Activated naive CD4-positive, alpha-beta T cell treated with anti-CD3 and anti-CD28 coated beads for 36 hours (primary cell): ENCODE measurements around the gene MAPK11. TPM values are rescaled to one million over a fixed set of nuclear protein-coding genes. Genes with fewer than 3 reads are reported as not detected.

ENCODE experiments used
- CTCF ChIA-PET: fragments of 350-600 bp; sonication (Branson Sonifier 250); formaldehyde crosslinking; loops from one replicate; lab custom pipeline; 2021; ENCODE audit warnings: antibody characterized with exemption; lab: Charles Lee
- DNase-seq: peaks from one replicate; pipeline ENCODE4 v3.0.0-alpha.2; 2020
- H3K27ac Mint-ChIP-seq: one replicate; pipeline ENCODE4 v1.8.0; 2021; ENCODE audit warnings: mild to moderate bottlenecking, mixed read lengths
- H3K27me3 Mint-ChIP-seq: one replicate; pipeline ENCODE4 v1.8.0; 2021; ENCODE audit warnings: low read depth, mixed read lengths
- H3K36me3 Mint-ChIP-seq: one replicate; pipeline ENCODE4 v1.8.0; 2021; ENCODE audit warnings: low read depth, mixed read lengths
- H3K4me1 Mint-ChIP-seq: one replicate; pipeline ENCODE4 v1.8.0; 2021; ENCODE audit warnings: low read depth, mixed read lengths
- H3K4me3 Mint-ChIP-seq: one replicate; pipeline ENCODE4 v1.8.0; 2021; ENCODE audit warnings: mild to moderate bottlenecking, moderate library complexity, mixed read lengths
- H3K9me3 Mint-ChIP-seq: one replicate; pipeline ENCODE4 v1.8.0; 2021; ENCODE audit warnings: mixed read lengths
- intact Hi-C: fragments of 100-400 bp; cut with micrococcal nuclease; formaldehyde crosslinking; loops from one replicate; pipeline ENCODE4 v1.15.1; 2023
- total RNA-seq, 2 experiments: library from RNA; stranded (reverse); gene quantifications; one replicate each; pipeline ENCODE4 v1.2.3, GENCODE V29; 2021

The MAPK11 gene
- total RNA-seq, 2 experiments from 2014 or later = 17.5 to 17.9 TPM

GRCh38 chr22:50286701-50287318 is 16.6 kb upstream of the MAPK11 start:
- Mint-ChIP-seq H3K27ac (no peak overlapping the region), H3K9me3 (no peaks in the 10 kb centered on the region), H3K4me1 (no peaks in the 10 kb centered on the region), H3K36me3 (no peaks in the 10 kb centered on the region), H3K27me3 (peaks cover 3% of the 10 kb centered on the region), H3K4me3 (no peak overlapping the region)
- CTCF ChIA-PET = no interaction called here
- intact Hi-C loops = no loop called here
- DNase-seq = no peak

- Mint-ChIP-seq H3K27ac (no peak overlapping the region), H3K9me3 (no peaks in the 10 kb centered on the region), H3K4me1 (no peaks in the 10 kb centered on the region), H3K27me3 (no peaks in the 10 kb centered on the region), H3K4me3 (no peak overlapping the region), H3K36me3 (no peaks in the 10 kb centered on the region)
- intact Hi-C loops = no loop called here
- no peak for DNase-seq
- CTCF ChIA-PET = interaction anchor here (0.9 kb wide), 1 partner anchor 34 kb away, joined by 3 read pairs; no protein-coding TSS in a partner anchor
These were observed 16.1 kb upstream of the MAPK11 start for GRCh38 chr22:50286275-50286674.

- no peak overlapping the region for H3K27ac Mint-ChIP-seq
- no peak overlapping the region for H3K4me3 Mint-ChIP-seq
- CTCF ChIA-PET = interaction anchor here (0.9 kb wide), 1 partner anchor 34 kb away, joined by 3 read pairs; no protein-coding TSS in a partner anchor
- no peaks in the 10 kb centered on the region for H3K36me3 Mint-ChIP-seq
- no peaks in the 10 kb centered on the region for H3K4me1 Mint-ChIP-seq
- DNase-seq = no peak
- intact Hi-C loops = no loop called here
- no peaks in the 10 kb centered on the region for H3K27me3 Mint-ChIP-seq
- H3K9me3 Mint-ChIP-seq = no peaks in the 10 kb centered on the region
These were observed 15.5 kb upstream of the MAPK11 start for GRCh38 chr22:50285568-50286229.

DNA sequence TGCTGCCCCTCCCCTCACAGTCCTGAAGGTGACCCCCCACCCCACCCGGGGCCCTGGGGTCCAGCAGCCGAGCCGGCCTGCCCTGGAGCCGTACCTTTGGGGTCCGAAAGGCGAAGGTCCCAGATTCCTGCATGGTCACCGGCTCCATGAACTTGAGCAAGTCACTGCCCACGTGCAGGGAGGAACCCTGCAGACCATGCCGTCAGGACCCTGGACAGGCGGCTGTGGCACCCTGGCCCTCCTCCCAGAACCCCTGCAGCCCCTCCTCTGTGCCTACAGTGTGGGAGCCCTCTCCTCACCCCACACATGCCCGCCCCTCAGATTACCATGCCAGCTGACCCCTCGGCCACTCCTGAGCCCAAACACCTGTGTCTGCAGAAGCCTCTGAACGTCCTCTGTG is 14.3 kb upstream of the MAPK11 start:
- no peaks in the 10 kb centered on the region for H3K9me3 Mint-ChIP-seq
- CTCF ChIA-PET = no interaction called here
- intact Hi-C loops = no loop called here
- DNase-seq = no peak
- H3K27me3 Mint-ChIP-seq = no peaks in the 10 kb centered on the region
- no peaks in the 10 kb centered on the region for H3K4me1 Mint-ChIP-seq
- no peaks in the 10 kb centered on the region for H3K36me3 Mint-ChIP-seq
- H3K27ac Mint-ChIP-seq = no peak overlapping the region
- H3K4me3 Mint-ChIP-seq = no peak overlapping the region

GRCh38 chr22:50283821-50284220 is 13.6 kb upstream of the MAPK11 start:
- H3K4me1 Mint-ChIP-seq = no peaks in the 10 kb centered on the region
- no peaks in the 10 kb centered on the region for H3K27me3 Mint-ChIP-seq
- intact Hi-C loops = no loop called here
- no peaks in the 10 kb centered on the region for H3K36me3 Mint-ChIP-seq
- DNase-seq = no peak
- no peaks in the 10 kb centered on the region for H3K9me3 Mint-ChIP-seq
- H3K4me3 Mint-ChIP-seq = no peak overlapping the region
- CTCF ChIA-PET = no interaction called here
- H3K27ac Mint-ChIP-seq = no peak overlapping the region

DNA sequence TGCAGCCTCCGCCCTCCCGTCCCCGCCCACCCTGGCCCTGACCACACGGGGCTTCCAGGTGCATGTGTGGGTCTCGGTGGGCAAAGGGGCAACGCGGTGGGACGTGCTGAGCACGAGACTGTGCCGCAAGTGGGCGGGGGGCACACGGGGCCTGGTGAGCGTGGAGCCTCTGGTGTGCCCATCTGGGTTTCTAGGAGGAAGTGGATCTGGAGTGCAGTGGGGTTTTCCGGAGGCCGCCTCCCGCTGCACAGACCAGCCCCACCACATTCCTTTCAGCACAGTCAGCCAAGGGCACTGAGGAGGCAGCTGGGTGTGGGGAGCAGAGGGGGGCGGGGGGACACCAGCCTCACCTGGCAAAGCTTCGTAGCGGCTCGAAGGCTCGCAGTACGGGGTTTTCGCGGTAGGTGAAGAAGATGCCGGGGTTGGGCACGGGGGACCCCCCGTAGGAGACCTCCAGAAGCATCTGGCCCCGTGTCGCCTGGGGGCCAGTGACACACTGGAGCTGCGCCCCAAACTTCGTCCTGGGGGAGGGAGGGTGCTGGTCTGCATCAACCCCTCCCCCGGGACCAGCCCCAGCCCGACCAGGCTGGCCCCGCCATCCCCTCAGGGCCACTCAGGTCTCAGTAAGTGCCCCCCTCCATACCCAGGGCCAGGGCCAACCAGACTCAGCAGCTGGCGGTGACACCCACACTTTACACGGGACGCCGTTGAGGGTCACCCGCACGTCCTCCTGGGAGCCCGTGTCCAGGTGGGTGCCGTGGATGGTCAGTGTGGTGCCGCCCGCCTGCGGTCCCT is 12.4 kb upstream of the MAPK11 start:
- Mint-ChIP-seq H3K4me1 (no peaks in the 10 kb centered on the region), H3K36me3 (no peaks in the 10 kb centered on the region), H3K27ac (no peak overlapping the region), H3K27me3 (no peaks in the 10 kb centered on the region), H3K9me3 (no peaks in the 10 kb centered on the region), H3K4me3 (no peak overlapping the region)
- no peak for DNase-seq
- intact Hi-C loops = no loop called here
- CTCF ChIA-PET = no interaction called here

DNA sequence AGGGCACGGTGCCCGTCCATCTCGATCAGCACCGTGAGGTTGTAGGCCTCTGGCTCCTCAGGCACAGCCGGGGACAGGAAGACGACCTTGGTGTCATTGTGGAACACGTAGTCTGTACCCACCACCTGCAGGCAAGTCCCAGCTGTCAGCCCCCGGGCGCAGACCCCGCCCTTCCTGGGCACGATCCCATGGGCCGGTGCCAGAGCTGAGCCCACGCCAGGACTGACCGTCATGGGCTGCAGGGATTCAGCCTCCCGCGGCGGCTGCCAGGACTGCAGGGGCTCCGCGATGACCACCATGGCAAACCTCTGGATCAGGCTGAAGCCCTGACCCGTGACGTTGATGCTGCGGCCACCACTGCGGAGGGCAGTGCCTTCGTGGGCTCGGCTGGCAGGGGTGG is 11.8 kb upstream of the MAPK11 start:
- H3K4me1 Mint-ChIP-seq = no peaks in the 10 kb centered on the region
- CTCF ChIA-PET = no interaction called here
- H3K9me3 Mint-ChIP-seq = no peaks in the 10 kb centered on the region

GRCh38 chr22:50281384-50281760 is 11.2 kb upstream of the MAPK11 start:
- no peak overlapping the region for H3K4me3 Mint-ChIP-seq
- H3K9me3 Mint-ChIP-seq = no peaks in the 10 kb centered on the region
- no peaks in the 10 kb centered on the region for H3K4me1 Mint-ChIP-seq
- CTCF ChIA-PET = no interaction called here
- intact Hi-C loops = no loop called here
- DNase-seq = no peak
- H3K27me3 Mint-ChIP-seq = no peaks in the 10 kb centered on the region
- H3K27ac Mint-ChIP-seq = no peak overlapping the region
- no peaks in the 10 kb centered on the region for H3K36me3 Mint-ChIP-seq

More for the DNA sequence above, 11.8 kb upstream of the MAPK11 start:
- intact Hi-C loops = no loop called here
- H3K27me3 Mint-ChIP-seq = no peaks in the 10 kb centered on the region
- H3K4me3 Mint-ChIP-seq = no peak overlapping the region
- H3K27ac Mint-ChIP-seq = no peak overlapping the region
- no peak for DNase-seq
- H3K36me3 Mint-ChIP-seq = no peaks in the 10 kb centered on the region

DNA sequence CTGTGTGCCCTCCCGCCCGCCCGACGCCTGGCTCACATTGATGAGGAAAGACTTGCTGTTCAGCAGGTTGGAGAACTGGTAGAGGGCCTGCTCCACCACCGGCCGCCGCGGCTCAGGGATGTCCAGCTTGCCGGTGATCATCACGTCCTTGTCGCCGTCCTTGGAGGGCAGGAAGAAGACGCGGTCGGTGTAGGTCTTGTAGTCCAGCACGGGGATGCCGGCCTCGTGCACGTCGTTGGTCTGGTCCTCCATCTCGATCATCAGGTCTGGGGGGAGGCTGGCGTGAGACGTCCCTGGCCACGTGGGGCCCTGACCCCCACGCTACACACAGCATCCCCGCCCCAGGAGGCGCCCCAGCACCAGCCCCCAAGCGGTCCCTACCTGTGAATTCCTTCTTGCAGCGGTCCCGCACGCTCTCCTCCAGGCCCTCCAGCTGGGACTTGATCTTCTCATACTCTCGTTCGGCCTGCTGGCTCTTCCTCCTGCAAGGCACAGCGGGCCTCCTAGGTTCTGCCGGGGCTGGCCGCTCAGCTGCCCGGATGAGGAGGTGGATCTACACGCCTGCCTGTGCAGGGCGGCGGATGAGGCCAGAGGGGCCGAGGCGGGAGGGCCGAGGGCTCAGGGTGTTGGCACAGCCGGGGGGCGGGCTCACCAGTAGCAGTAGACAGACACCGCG is 10.7 kb upstream of the MAPK11 start:
- H3K27me3 Mint-ChIP-seq = no peaks in the 10 kb centered on the region
- no peaks in the 10 kb centered on the region for H3K9me3 Mint-ChIP-seq
- CTCF ChIA-PET = interaction anchor here (1.1 kb wide), 1 partner anchor 30 kb away, joined by 3 read pairs; the partner anchor contains the start of gene HDAC10
- intact Hi-C loops = no loop called here
- H3K4me3 Mint-ChIP-seq = no peak overlapping the region
- no peaks in the 10 kb centered on the region for H3K36me3 Mint-ChIP-seq
- DNase-seq = no peak
- H3K27ac Mint-ChIP-seq = no peak overlapping the region
- no peaks in the 10 kb centered on the region for H3K4me1 Mint-ChIP-seq

GRCh38 chr22:50280022-50280707 is 10.0 kb upstream of the MAPK11 start:
- no peaks in the 10 kb centered on the region for H3K27me3 Mint-ChIP-seq
- no peak for DNase-seq
- no peaks in the 10 kb centered on the region for H3K9me3 Mint-ChIP-seq
- H3K36me3 Mint-ChIP-seq = no peaks in the 10 kb centered on the region
- CTCF ChIA-PET = interaction anchor here (1.1 kb wide), 1 partner anchor 29 kb away, joined by 3 read pairs; the partner anchor contains the start of gene HDAC10
- H3K4me1 Mint-ChIP-seq = no peaks in the 10 kb centered on the region
- intact Hi-C loops = no loop called here
- no peak overlapping the region for H3K27ac Mint-ChIP-seq
- H3K4me3 Mint-ChIP-seq = no peak overlapping the region

- H3K27me3 Mint-ChIP-seq = no peaks in the 10 kb centered on the region
- H3K9me3 Mint-ChIP-seq = no peaks in the 10 kb centered on the region
- DNase-seq = no peak
- H3K4me1 Mint-ChIP-seq = no peaks in the 10 kb centered on the region
- H3K36me3 Mint-ChIP-seq = no peaks in the 10 kb centered on the region
- no peak overlapping the region for H3K27ac Mint-ChIP-seq
- intact Hi-C loops = no loop called here
- no peak overlapping the region for H3K4me3 Mint-ChIP-seq
- CTCF ChIA-PET = interaction anchor here (0.7 kb wide), 1 partner anchor 63 kb away, joined by 3 read pairs; no protein-coding TSS in a partner anchor
These were observed 8.9 kb upstream of the MAPK11 start for GRCh38 chr22:50278956-50279619.
